ENCODE measurements around the gene DSG4.
"Not testable (repeated sequence)": the region's sequence is repeated elsewhere in the genome, so short reads cannot be mapped to it uniquely, and the experiment has no call there.

Gene DSG4, protein sequence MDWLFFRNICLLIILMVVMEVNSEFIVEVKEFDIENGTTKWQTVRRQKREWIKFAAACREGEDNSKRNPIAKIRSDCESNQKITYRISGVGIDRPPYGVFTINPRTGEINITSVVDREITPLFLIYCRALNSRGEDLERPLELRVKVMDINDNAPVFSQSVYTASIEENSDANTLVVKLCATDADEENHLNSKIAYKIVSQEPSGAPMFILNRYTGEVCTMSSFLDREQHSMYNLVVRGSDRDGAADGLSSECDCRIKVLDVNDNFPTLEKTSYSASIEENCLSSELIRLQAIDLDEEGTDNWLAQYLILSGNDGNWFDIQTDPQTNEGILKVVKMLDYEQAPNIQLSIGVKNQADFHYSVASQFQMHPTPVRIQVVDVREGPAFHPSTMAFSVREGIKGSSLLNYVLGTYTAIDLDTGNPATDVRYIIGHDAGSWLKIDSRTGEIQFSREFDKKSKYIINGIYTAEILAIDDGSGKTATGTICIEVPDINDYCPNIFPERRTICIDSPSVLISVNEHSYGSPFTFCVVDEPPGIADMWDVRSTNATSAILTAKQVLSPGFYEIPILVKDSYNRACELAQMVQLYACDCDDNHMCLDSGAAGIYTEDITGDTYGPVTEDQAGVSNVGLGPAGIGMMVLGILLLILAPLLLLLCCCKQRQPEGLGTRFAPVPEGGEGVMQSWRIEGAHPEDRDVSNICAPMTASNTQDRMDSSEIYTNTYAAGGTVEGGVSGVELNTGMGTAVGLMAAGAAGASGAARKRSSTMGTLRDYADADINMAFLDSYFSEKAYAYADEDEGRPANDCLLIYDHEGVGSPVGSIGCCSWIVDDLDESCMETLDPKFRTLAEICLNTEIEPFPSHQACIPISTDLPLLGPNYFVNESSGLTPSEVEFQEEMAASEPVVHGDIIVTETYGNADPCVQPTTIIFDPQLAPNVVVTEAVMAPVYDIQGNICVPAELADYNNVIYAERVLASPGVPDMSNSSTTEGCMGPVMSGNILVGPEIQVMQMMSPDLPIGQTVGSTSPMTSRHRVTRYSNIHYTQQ

GRCh38 chr18:31376477-31376876 is at the start of gene DSG4:
DSG4 (plus strand) TSS chr18:31376777; CDS start chr18:31376912, 135 bp downstream.
- no peak for DNase-seq (ENCODE audit: low read depth)

DNA sequence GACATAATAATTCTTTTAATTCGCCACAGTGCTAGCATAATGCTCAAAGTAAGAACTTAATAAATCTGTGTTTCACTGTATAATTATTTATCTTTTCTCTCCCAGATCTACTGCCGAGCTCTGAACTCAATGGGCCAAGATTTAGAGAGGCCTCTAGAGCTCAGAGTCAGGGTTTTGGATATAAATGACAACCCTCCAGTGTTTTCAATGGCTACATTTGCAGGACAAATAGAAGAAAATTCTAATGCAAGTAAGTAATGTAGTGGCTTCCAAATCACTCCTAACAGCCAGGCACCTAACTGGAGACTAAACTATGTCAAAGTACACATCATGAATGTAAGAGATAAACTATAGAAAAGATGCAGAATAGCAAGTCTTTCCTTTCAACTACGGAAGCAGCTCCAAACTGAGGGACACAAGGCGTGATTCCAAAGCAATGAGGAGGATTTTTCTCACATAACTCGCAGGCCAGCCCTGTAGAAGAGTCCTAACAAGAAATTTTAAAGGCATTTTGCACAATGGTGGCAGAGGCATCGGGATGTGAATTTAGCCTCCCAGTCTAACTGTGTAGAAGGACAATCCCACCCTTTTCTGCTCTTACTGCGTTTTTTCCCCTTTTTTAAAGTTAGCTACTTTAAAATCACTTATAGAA is 46.7 kb upstream of the DSG4 start:
- no peak for DNase-seq (ENCODE audit: low read depth)

GRCh38 chr18:31343454-31343853 is 33.1 kb upstream of the DSG4 start:
- no peak for DNase-seq (ENCODE audit: low read depth)

- DNase-seq (ENCODE audit: low read depth): not testable (repeated sequence)
Measured at GRCh38 chr18:31353336-31353735, 23.2 kb upstream of the DSG4 start.

DNA sequence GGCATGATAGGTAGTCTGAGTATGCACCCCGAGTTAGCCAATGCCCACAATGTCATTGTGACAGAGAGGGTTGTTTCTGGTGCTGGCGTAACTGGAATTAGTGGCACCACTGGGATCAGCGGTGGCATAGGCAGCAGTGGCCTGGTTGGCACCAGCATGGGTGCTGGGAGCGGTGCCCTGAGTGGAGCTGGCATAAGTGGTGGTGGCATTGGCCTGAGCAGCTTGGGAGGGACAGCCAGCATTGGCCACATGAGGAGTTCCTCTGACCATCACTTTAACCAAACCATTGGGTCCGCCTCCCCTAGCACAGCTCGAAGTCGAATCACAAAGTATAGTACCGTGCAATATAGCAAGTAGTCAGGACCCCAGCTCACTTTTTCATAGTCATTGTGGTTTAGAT is 21.6 kb upstream of the DSG4 start:
- no peak for DNase-seq (ENCODE audit: low read depth)

- no peak for DNase-seq (ENCODE audit: low read depth)
Measured at GRCh38 chr18:31356025-31356424, 20.6 kb upstream of the DSG4 start.

- DNase-seq (ENCODE audit: low read depth): no peak
Measured at GRCh38 chr18:31364190-31364589, 12.4 kb upstream of the DSG4 start.

DNA sequence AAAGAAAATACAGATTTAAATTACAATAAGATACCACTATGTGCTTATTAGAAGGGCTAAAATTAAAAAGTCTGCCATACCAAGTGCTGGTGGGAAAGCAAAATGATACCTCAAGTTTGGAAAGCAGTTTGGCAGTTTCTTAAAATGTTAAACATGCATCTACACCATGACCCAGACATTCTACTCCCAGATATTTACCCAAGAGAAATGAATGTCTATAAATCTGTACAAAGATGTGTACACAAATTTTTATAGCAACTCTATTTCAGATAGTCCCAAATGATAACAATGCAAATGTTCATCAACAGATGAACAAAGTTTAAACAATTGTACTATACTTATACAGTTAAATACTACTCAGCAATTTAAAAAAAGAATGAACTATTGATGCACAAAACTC is 7.1 kb upstream of the DSG4 start:
- DNase-seq (ENCODE audit: low read depth): no peak

- no peak for DNase-seq (ENCODE audit: low read depth)
Measured at GRCh38 chr18:31371989-31372388, 4.6 kb upstream of the DSG4 start.

GRCh38 chr18:31373641-31374040 is 2.9 kb upstream of the DSG4 start:
- no peak for DNase-seq (ENCODE audit: low read depth)

GRCh38 chr18:31380912-31381311 is 4.3 kb downstream of the DSG4 start:
- no peak for DNase-seq (ENCODE audit: low read depth)

GRCh38 chr18:31382107-31382506 is 5.5 kb downstream of the DSG4 start:
- no peak for DNase-seq (ENCODE audit: low read depth)

- DNase-seq (ENCODE audit: low read depth): no peak
Measured at GRCh38 chr18:31386741-31387140, 10.2 kb downstream of the DSG4 start.

DNA sequence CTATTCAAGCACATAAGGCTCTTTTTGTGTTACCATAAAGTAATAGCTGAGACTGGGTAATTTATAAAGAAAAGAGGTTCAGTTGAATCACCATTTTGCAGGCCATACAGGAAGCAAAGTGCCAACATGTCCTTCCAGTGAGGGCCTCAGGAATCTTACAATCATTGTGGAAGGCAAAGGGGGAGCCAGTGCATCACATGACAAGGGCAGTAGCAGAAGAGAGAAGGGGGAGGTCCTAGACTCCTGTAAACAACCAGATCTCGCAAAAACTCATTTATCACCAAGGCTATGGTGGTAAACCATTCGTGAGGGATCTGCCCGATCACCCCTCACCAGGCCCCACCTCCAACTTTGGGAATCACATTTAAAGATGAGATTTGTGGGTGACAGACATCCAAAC is 16.7 kb downstream of the DSG4 start:
- DNase-seq (ENCODE audit: low read depth): no peak

- no peak for DNase-seq (ENCODE audit: low read depth)
Measured at GRCh38 chr18:31396796-31397612, 20.4 kb downstream of the DSG4 start.

DNA sequence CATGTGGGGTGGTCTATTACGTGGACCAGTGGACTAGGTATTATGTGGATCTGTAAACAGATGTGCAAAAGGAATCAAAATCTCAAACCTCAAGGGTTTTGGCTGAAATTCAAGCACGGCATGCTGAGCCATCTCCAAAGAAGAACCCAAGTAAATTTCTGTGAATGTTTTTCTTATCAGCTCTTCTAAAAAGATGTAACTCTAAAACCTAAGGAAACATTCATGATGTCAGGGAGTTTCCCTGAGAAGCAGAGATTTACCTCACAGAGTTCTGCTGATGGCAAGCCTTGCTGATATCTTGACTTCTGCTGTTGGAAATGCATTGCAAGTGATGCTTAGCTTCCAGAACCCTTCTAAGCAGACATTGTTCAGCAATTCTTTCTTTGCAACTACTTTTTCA is 21.6 kb downstream of the DSG4 start:
- no peak for DNase-seq (ENCODE audit: low read depth)

GRCh38 chr18:31399306-31400032 is 22.9 kb downstream of the DSG4 start:
- no peak for DNase-seq (ENCODE audit: low read depth)

GRCh38 chr18:31401156-31402025 is 24.8 kb downstream of the DSG4 start:
- DNase-seq (ENCODE audit: low read depth): no peak

GRCh38 chr18:31402026-31402373 is 25.4 kb downstream of the DSG4 start:
- DNase-seq (ENCODE audit: low read depth): no peak

- DNase-seq (ENCODE audit: low read depth): no peak
Measured at GRCh38 chr18:31403409-31403808, 26.8 kb downstream of the DSG4 start.
